HepG2 (cell line): ENCODE measurements around the gene SRGAP3. TPM values are rescaled to one million over a fixed set of nuclear protein-coding genes. Genes with fewer than 3 reads are reported as not detected.

Experiments
- BCLAF1 ChIP-seq: fragments of 450-650 bp; IDR thresholded peaks from 2 replicates; pipeline ENCODE4 v1.6.1; 2017; ENCODE audit warnings: mild to moderate bottlenecking
- CBX5 ChIP-seq: sonication (generic); formaldehyde crosslinking; IDR thresholded peaks from 2 replicates; pipeline ENCODE4 v1.4.0; 2020; ENCODE audit warnings: missing genetic modification reagents, borderline replicate concordance
- FOXC1 ChIP-seq: sonication (generic); formaldehyde crosslinking; IDR thresholded peaks from 2 replicates; pipeline ENCODE4 v1.8.0; 2022; ENCODE audit warnings: mild to moderate bottlenecking, missing genetic modification reagents, borderline replicate concordance
- JUN ChIP-seq: sonication (generic); formaldehyde crosslinking; IDR thresholded peaks from 2 replicates; pipeline ENCODE4 v1.4.0; 2020; ENCODE audit warnings: mild to moderate bottlenecking, missing genetic modification reagents
- KDM4B ChIP-seq: sonication (generic); formaldehyde crosslinking; IDR thresholded peaks from 2 replicates; pipeline ENCODE4 v1.4.0; 2020; ENCODE audit warnings: missing genetic modification reagents
- KDM5B ChIP-seq: sonication (generic); formaldehyde crosslinking; IDR thresholded peaks from 2 replicates; pipeline ENCODE4 v1.4.0; 2020; ENCODE audit warnings: missing genetic modification reagents, mild to moderate bottlenecking, borderline replicate concordance
- MTA3 ChIP-seq: sonication (generic); formaldehyde crosslinking; IDR thresholded peaks from 2 replicates; pipeline ENCODE4 v1.4.0; 2020; ENCODE audit warnings: missing genetic modification reagents
- NCOA2 ChIP-seq: sonication (generic); formaldehyde crosslinking; IDR thresholded peaks from 2 replicates; pipeline ENCODE4 v1.8.0; 2022; ENCODE audit warnings: inconsistent platforms
- NR2F6 ChIP-seq, 2 experiments: IDR thresholded peaks; 2 replicates each; pipeline ENCODE4 v1.6.1; 2016; ENCODE audit warnings: antibody characterized with exemption in 1 of 2, mild to moderate bottlenecking in 1 of 2
- PLRG1 ChIP-seq: fragments of 450-650 bp; conservative IDR thresholded peaks from 2 replicates; pipeline ENCODE4 v1.6.1; 2016
- SNAPC4 ChIP-seq: sonication (generic); formaldehyde crosslinking; IDR thresholded peaks from 2 replicates; pipeline ENCODE4 v1.4.0; 2020; ENCODE audit warnings: mild to moderate bottlenecking, missing genetic modification reagents
- SOX6 ChIP-seq, 2 experiments: fragments of 450-650 bp in 1 of 2; sonication (generic) in 1 of 2; formaldehyde crosslinking in 1 of 2; IDR thresholded peaks; 2 replicates each; pipeline versions ENCODE4 v1.4.0 to v1.6.1; 2017 to 2020; ENCODE audit warnings: antibody characterized with exemption in 1 of 2, mild to moderate bottlenecking in 1 of 2, missing genetic modification reagents in 1 of 2
- ZNF646 ChIP-seq: sonication (generic); formaldehyde crosslinking; IDR thresholded peaks from 2 replicates; pipeline ENCODE4 v1.9.0; 2021; ENCODE audit warnings: mild to moderate bottlenecking, missing genetic modification reagents
- polyA plus RNA-seq, 8 experiments: library from polyadenylated mRNA; depleted of rRNA in 3 of 8; stranded (reverse) in 7 of 8; unstranded in 1 of 8; fragments of >200 nt; fragmentation: Illumina TruSeq in 4 of 8; extraction: Trizol in 4 of 8; gene quantifications; 2 replicates each; pipeline versions ENCODE4 v1.2.1 to v1.2.3, GENCODE V29; 2011 to 2016; ENCODE audit warnings: low read depth in 4 of 8, missing spikeins in 1 of 8, mixed read lengths in 1 of 8; ENCODE audit not compliant: insufficient read depth in 1 of 8
- total RNA-seq, 5 experiments: library from RNA; depleted of rRNA; stranded (reverse); fragments of >200 nt; fragmentation: Illumina TruSeq; extraction: Trizol; gene quantifications; 2 replicates each; pipeline ENCODE4 v1.2.3, GENCODE V29; 2016; ENCODE audit warnings: low read depth in 1 of 5

SRGAP3 gene
- total and polyA plus RNA-seq, 2 of the 13 experiments (the other 11 are each of a cell fraction or from before 2014, with no cell fraction given), result 1.2 to 1.4 TPM

GRCh38 chr3:9204253-9204992 is 45.0 kb downstream of the SRGAP3 start (continued):
- TF ChIP-seq FOXC1, result no peak
- no peak for TF ChIP-seq MTA3
- TF ChIP-seq SNAPC4 (CRISPR knock-in tag), result peak; percentile 67; the same call in 1 of the 2 replicates
- TF ChIP-seq NCOA2 (CRISPR knock-in tag), result peak; percentile 60
- TF ChIP-seq KDM4B (CRISPR knock-in tag), result no peak
- no peak for TF ChIP-seq JUN (CRISPR knock-in tag)
- no peak for TF ChIP-seq CBX5
- TF ChIP-seq ZNF646 (CRISPR knock-in tag), result no peak
- no peak for TF ChIP-seq BCLAF1
- no peak for TF ChIP-seq PLRG1
- TF ChIP-seq NR2F6 (IDR thresholded peaks at IDR 0.05), result peak; percentile 49
- peak; percentile 88 for TF ChIP-seq NR2F6 (CRISPR knock-in tag; IDR thresholded peaks at IDR 0.05)
- peak; percentile 64; the same call in 1 of the 2 replicates for TF ChIP-seq KDM5B (CRISPR knock-in tag)
- TF ChIP-seq SOX6 (IDR thresholded peaks at IDR 0.05), result no peak
- TF ChIP-seq SOX6 (CRISPR knock-in tag; IDR thresholded peaks at IDR 0.05), result peak; percentile 85
